Measurements from ENCODE around the gene KIR2DL3.
"Not testable (repeated sequence)": the region's sequence is repeated elsewhere in the genome, so short reads cannot be mapped to it uniquely, and the experiment has no call there.

Gene KIR2DL3

DNA sequence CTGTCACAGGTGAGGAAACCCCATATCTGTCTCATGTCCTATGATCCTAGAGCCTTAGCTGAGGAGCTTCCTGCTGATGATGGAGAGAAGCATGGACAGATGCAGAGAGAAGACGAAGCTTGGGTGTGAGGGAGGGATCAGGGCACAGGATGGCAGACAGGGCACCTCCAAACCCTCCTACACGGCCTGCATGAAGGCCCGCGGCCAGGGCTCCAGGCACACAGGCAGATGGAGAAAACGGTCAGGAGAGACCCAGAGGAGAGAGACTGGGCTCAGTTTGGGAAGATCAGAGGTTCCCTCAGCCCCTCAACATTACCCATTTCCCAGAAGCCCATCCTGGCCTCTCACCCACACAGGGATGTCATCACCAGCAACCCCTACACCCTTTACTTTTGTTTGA, 5.8 kb downstream of the KIR2DL3 start:
- DNase-seq (ENCODE audit: low spot score): not testable (repeated sequence)

DNA sequence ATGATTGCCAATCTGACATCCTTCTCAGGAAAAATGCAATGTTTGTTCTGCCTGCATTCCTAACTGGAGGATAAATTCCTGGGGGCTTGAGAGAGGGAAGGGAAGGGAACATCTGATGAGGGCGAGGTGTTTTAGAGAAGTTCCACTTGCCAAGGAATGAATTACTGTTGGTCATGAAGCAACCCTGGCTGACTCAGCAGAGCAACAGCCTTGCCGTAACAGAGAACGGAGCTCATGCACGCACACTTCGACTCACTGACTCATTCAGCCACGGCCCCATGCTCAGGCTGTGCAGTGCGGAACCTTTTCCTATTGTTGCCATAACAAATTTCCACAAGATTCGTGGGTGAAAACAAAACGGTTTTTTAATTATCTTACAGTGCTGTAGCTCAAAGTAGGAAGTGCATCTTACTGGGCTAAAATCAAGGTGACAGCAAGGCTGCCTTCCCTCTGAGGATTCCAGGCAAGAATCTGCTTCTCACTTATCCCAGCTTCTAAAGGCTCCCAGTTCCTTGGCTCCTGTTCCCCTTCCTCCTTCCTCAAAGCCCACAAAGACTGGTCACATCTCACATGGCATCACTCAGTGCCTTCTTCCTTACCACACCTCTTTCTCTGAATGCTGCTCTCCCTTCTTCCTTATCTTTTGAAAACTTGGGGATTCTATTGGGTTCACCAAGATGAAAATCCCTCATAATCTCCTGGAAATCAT, 9.5 kb downstream of the KIR2DL3 start:
- DNase-seq (ENCODE audit: low spot score): not testable (repeated sequence)

DNA sequence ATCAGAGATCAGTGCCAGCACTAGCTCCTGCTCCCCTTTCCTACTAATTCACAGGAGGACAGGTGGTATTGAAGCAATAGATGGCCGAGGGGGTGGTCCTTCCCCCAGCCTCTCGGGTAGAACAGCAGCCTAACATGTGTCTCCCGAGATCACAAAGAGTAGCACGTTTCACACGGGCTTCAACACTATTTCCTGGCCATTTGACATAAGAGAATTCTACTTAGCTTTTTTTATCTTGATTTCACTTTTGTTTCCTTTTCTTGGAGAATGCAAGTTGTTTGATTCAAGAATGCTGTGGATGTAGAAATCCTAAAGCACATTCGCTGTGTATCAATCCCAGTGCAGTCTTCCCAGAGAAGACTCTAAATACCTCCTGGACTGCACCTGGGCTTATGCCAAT, 12.0 kb downstream of the KIR2DL3 start:
- not testable (repeated sequence) for DNase-seq (ENCODE audit: low spot score)

DNA sequence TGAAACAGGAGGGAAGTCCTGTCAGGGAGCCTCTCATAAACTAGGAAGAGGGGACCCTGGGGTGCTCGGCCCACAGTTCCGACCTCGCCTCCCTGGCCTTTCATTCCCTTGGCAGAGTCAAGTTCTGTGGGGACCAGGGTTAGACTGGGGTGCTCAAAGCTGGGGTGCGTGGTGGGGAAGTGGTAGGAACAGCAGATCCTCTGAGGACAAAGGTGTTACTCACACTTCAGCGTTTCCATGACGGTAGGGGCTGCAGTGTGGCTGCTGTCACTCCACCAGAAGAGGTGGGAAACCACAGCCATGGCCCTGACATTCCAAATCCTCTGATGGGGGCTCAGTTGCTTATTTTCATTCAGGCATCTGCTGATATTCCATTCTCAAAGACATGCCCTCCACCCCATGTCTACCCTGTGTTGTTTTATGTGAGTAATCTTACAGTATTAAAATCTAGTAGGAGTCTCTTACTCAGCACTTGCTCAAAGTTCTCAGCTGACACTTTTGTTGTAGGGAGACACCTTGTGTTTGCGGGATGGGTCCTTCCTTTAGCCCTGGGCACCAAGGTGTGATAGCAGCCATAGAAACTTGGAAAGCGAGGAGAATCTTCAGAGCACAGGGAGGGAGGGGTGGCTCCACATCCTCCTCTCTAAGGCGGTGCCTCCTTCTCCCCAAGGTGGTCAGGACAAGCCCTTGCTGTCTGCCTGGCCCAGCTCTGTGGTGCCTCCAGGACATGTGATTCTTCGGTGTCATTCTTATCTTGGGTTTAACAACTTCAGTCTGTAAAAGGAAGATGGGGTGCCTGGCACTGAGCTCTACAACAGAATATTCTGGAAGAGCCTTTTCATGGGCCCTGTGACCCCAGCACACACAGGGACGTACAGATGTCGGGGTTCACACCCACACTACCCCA, 18.1 kb downstream of the KIR2DL3 start:
- DNase-seq (ENCODE audit: low spot score): not testable (repeated sequence)

DNA sequence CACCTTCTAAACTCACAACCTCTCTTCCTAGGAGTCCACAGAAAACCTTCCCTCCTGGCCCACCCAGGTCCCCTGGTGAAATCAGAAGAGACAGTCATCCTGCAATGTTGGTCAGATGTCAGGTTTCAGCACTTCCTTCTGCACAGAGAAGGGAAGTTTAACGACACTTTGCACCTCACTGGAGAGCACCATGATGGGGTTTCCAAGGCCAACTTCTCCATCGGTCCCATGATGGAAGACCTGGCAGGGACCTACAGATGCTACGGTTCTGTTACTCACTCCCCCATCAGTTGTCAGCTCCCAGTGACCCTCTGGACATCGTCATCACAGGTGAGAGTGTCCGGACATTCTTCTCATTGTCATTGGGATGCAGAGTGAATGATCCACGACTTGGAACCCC, 20.3 kb downstream of the KIR2DL3 start:
- DNase-seq (ENCODE audit: low spot score): not testable (repeated sequence)

DNA sequence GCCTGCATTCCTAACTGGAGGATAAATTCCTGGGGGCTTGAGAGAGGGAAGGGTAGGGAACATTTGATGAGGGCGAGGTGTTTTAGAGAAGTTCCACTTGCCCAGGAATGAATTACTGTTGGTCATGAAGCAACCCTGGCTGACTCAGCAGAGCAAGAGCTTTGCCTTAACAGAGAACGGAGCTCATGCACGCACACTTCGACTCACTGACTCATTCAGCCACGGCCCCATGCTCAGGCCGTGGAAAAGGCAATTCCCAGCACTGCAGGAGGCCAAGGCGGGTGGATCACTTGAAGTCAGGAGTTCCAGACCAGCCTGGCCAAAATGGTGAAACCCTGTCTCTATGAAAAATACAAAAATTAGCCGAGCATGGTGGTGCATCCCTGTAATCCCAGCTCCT, 25.9 kb downstream of the KIR2DL3 start:
- DNase-seq (ENCODE audit: low spot score): not testable (repeated sequence)

DNA sequence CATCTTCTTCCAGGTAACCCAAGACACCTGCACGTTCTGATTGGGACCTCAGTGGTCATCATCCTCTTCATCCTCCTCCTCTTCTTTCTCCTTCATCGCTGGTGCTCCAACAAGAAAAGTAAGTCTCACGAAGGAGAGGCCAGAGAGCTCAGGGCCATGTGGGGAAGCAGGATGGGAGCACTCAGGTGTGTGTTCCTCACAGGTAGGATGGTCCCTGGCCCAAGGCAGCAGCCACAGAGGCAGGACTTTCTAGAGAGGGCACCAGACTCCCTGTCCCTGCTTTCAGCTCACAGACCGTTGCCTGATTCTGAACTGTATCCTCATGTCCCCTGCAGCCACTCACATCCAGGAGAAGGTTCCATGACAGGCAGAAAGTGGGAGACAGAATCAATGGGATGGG, 28.2 kb downstream of the KIR2DL3 start:
- DNase-seq (ENCODE audit: low spot score): not testable (repeated sequence)

DNA sequence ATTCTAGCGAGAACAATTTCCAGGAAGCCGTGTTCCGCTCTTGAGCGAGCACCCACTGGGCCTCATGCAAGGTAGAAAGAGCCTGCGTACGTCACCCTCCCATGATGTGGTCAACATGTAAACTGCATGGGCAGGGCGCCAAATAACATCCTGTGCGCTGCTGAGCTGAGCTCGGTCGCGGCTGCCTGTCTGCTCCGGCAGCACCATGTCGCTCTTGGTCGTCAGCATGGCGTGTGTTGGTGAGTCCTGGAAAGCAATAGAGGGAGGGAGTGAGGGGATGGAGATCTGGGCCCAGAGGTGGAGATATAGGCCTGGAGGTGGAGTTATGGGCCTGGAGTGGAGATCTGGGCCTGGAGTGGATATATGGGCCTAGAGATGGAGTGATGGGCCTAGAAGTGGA, 31.3 kb downstream of the KIR2DL3 start, which contains the start of gene KIR2DL1:
KIR2DL1 (plus strand) TSS at position 148 of the 400 bp plus-strand sequence; CDS start at position 206, 58 bp downstream.
- DNase-seq (ENCODE audit: low spot score): not testable (repeated sequence)

DNA sequence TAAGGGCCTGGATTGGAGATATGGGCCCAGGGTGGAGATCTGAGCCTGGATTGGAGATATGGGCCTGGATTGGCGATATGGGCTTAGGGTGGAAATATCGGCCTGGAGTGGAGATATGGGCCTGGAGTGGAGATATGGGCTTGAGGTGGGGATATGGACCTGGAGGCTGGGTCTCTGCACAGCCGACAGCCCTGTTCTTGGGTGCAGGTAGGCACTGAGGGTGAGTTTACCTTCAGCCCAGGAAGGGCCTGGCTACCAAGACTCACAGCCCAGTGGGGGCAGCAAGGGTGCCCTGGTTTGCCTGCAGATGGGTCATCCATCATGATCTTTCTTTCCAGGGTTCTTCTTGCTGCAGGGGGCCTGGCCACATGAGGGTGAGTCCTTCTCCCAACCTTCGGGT, 32.2 kb downstream of the KIR2DL3 start:
- not testable (repeated sequence) for DNase-seq (ENCODE audit: low spot score)

DNA sequence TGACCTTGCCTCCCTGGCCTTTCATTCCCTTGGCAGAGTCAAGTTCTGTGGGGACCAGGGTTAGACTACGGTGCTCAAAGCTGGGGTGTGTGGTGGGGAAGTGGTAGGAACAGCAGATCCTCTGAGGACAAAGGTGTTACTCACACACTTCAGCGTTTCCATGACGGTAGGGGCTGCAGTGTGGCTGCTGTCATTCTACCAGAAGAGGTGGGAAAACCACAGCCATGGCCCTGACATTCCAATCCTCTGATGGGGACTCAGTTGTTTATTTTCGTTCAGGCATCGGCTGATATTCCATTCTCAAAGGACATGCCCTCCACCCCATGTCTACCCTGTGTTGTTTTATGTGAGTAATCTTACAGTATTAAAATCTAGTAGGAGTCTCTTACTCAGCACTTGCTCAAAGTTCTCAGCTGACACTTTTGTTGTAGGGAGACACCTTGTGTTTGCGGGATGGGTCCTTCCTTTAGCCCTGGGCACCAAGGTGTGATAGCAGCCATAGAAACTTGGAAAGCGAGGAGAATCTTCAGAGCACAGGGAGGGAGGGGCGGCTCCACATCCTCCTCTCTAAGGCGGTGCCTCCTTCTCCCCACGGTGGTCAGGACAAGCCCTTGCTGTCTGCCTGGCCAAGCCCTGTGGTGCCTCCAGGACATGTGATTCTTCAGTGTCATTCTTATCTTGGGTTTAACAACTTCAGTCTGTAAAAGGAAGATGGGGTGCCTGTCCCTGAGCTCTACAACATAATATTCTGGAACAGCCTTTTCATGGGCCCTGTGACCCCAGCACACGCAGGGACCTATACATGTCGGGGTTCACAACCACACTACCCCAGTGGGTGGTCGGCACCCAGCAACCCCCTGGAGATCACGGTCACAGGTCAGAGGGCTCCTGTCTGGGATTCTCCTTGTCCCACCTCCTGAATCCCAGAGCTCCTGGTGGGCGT, 33.0 kb downstream of the KIR2DL3 start:
- DNase-seq (ENCODE audit: low spot score): peak; percentile 26

DNA sequence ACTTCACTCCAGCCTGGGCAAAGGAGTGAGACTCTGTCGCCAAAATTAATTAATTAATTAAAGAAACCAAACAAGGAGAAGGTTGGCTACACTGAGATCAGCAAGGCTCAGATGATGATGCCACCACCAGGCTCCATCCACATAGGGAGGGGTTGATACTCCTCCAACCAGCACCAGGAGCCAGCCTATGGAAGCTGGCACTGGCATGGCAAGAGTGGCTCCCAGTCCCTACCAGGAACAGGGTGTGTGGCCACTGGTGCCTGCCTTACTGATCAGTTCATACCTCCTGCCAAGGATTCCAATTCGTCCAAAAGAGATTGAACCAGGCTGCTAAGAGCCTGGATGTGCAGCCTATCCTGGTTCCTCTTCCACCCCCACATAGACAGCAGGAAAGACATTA, 34.4 kb downstream of the KIR2DL3 start:
- not testable (repeated sequence) for DNase-seq (ENCODE audit: low spot score)

DNA sequence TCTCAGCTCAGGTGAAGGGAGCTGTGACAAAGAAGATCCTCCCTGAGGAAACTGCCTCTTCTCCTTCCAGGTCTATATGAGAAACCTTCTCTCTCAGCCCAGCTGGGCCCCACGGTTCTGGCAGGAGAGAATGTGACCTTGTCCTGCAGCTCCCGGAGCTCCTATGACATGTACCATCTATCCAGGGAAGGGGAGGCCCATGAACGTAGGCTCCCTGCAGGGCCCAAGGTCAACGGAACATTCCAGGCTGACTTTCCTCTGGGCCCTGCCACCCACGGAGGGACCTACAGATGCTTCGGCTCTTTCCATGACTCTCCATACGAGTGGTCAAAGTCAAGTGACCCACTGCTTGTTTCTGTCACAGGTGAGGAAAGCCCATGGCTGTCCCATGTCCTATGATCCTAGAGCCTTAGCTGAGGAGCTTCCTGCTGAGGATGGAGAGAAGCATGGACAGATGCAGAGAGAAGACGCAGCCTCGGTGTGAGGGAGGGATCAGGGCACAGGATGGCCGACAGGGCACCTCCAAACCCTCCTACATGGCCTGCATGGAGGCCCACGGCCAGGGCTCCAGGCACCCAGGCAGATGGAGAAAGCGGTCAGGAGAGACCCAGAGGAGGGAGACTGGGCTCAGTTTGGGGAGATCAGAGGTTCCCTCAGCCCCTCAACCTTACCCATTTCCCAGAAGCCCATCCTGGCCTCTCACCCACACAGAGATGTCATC, 36.9 kb downstream of the KIR2DL3 start:
- DNase-seq (ENCODE audit: low spot score): not testable (repeated sequence)

DNA sequence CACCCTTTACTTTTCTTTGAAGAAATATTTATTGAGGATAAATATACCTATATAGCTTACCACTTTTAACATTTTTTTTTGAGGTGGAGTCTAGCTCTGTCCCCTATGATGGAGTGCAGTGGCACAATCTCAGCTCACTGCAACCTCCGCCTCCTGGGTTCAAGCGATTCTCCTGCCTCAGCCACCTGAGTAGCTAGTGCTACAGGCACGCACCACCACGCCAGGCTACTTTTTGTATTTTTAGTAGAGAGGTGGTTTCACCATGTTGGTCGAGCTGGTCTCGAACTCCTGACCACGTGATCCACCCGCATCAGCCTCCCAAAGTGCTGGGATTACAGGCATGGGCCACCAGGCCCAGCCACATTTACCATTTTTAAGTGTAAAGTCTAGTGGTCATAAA, 37.5 kb downstream of the KIR2DL3 start:
- not testable (repeated sequence) for DNase-seq (ENCODE audit: low spot score)

DNA sequence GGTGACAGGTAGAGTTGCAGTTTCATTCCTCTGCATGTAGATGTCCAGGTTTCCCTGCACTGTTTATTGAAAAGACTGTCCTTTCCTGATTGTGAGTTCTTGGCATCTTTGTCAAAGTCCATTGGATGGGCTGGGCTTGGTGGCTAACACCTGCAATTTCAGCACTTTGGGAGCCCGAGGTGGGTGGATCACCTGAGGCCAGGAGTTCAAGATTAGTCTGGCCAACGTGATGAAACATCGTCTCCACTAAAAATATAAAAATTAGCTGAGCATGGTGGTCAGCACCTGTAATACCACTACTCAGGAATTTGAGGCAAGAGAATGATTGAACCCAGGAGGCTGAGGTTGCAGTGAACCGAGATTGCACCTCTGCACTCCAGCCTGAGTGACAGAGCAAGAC, 39.5 kb downstream of the KIR2DL3 start:
- not testable (repeated sequence) for DNase-seq (ENCODE audit: low spot score)

DNA sequence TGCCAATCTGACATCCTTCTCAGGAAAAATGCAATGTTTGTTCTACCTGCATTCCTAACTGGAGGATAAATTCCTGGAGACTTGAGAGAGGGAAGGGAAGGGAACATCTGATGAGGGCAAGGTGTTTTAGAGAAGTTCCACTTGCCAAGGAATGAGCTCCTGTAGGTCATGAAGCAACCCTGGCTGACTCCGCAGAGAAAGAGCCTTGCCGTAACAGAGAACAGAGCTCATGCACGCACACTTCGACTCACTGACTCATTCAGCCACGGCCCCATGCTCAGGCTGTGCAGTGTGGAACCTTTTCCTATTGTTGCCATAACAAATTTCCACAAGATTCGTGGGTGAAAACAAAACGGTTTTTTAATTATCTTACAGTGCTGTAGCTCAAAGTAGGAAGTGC, 40.6 kb downstream of the KIR2DL3 start:
- not testable (repeated sequence) for DNase-seq (ENCODE audit: low spot score)

DNA sequence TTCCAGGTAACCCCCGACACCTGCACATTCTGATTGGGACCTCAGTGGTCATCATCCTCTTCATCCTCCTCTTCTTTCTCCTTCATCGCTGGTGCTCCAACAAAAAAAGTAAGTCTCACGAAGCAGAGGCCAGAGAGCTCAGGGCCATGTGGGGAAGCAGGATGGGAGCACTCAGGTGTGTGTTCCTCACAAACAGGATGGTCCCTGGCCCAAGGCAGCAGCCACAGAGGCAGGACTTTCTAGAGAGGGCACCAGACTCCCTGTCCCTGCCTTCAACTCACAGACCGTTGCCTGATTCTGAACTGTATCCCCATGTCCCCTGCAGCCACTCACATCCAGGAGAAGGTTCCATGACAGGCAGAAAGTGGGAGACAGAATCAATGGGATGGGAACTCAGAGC, 44.6 kb downstream of the KIR2DL3 start:
- not testable (repeated sequence) for DNase-seq (ENCODE audit: low spot score)

DNA sequence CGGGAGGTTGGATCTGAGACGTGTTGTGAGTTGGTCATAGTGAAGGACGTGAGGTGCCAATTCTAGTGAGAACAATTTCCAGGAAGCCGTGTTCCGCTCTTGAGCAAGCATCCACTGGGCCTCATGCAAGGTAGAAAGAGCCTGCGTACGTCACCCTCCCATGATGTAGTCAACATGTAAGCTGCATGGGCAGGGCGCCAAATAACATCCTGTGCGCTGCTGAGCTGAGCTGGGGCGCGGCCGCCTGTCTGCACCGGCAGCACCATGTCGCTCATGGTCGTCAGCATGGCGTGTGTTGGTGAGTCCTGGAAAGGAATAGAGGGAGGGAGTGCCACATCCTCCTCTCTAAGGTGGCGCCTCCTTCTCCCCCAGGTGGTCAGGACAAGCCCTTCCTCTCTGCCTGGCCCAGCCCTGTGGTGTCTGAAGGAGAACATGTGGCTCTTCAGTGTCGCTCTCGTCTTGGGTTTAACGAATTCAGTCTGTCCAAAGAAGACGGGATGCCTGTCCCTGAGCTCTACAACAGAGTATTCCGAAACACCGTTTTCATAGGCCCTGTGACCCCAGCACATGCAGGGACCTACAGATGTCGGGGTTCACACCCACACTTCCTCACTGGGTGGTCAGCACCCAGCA, 47.9 kb downstream of the KIR2DL3 start:
- DNase-seq (ENCODE audit: low spot score): not testable (repeated sequence)

DNA sequence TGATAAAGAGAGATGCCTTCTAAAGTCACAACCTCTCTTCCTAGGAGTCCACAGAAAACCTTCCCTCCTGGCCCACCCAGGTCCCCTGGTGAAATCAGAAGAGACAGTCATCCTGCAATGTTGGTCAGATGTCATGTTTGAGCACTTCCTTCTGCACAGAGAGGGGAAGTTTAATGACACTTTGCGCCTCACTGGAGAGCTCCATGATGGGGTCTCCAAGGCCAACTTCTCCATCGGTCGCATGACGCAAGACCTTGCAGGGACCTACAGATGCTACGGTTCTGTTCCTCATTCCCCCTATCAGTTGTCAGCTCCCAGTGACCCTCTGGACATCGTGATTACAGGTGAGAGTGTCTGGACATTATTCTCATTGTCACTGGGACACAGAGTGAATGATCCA, 49.8 kb downstream of the KIR2DL3 start:
- not testable (repeated sequence) for DNase-seq (ENCODE audit: low spot score)

DNA sequence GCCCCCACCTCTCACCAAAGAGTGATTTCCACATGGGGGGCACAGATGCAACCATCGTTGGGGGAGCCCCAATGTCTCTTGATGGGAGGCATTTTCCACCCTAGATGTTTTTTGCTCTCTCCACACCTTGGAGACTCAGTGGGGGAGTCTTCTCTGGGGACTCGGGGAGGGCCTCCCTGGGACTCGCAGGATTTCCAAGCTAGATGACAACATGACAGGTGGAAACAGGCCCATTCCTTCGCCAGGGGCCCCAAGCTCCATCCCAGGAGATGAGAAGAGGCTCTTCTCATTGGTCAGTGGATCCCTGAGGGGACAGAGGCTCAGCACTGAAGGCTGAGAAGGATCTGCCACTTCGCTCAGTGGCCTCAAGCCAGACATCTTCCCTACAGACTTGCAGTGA, 52.4 kb downstream of the KIR2DL3 start:
- no peak for DNase-seq (ENCODE audit: low spot score)

DNA sequence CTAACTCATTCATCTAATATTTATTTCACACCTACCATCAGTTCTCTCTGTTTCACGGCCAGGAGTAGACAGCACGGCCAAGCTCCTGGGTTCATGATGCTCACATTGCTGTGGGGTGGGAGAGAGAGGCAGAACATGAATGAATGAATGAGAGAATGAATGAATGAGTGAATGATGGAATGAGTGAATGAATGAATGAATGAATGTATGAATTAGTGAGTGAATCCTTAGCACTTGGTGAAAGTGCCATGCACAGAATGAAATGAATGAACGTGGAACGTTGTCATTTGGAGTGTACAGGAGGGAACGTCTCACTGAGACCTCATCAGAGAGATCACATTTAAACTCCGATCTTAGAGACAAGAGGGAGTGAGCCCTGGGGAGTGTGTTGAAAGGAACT, 53.2 kb downstream of the KIR2DL3 start:
- DNase-seq (ENCODE audit: low spot score): no peak

DNA sequence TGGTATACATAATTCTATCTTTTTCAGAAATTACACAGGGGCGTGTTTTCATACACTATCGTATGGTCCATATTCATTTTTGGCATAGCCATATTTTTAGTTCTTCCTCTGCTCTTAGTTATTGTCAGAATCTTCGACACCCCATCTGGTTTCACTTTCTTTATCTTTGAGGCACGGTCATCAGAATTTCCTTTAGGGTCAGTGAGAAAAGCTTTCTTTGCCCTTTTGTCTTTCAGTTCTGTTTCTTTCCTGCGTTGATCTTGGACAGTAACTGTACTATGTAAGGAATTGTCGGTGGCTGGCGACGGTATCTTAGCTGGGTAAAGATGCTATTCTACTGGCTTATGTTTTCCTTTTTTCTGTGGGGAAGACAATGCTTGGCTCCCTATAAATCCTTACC, 54.5 kb downstream of the KIR2DL3 start:
- no peak for DNase-seq (ENCODE audit: low spot score)

All from kidney tubule cell (primary cell).